HG03095 (cell line): ENCODE measurements around the gene MECP2.
A peak's percentile ranks its signal among the peaks of the same experiment; 100 is the strongest.
"Not testable (repeated sequence)": the region's sequence is repeated elsewhere in the genome, so short reads cannot be mapped to it uniquely, and the experiment has no call there.

Experiments
- ATAC-seq: cut with Tn5 transposase; IDR thresholded peaks from one replicate; pipeline ENCODE4 v1.9.1; 2021; ENCODE audit warnings: moderate library complexity; ENCODE audit not compliant: unreplicated experiment

The MECP2 gene

GRCh38 chrX:153999359-154000037 lies 98.0 kb downstream of the MECP2 start:
- ATAC-seq = no peak

- no peak for ATAC-seq
Observed at GRCh38 chrX:153995504-153995903, 102.0 kb downstream of the MECP2 start.

- not testable (repeated sequence) for ATAC-seq
Observed at GRCh38 chrX:153994398-153994797, 103.1 kb downstream of the MECP2 start.

- ATAC-seq = no peak
Observed at GRCh38 chrX:153993978-153994377, 103.5 kb downstream of the MECP2 start.

- ATAC-seq = no peak
Observed at GRCh38 chrX:153993079-153993478, 104.4 kb downstream of the MECP2 start.

GRCh38 chrX:153992180-153992579 lies 105.3 kb downstream of the MECP2 start:
- ATAC-seq = no peak

- ATAC-seq = no peak
Observed at GRCh38 chrX:153991013-153991580, 106.4 kb downstream of the MECP2 start.

GRCh38 chrX:153989973-153990655 lies 107.4 kb downstream of the MECP2 start:
- no peak for ATAC-seq

GRCh38 chrX:153988493-153988892 lies 109.0 kb downstream of the MECP2 start:
- no peak for ATAC-seq

GRCh38 chrX:153984351-153985178 lies 113.0 kb downstream of the MECP2 start:
- peak; percentile 41 for ATAC-seq

- ATAC-seq = no peak
Observed at GRCh38 chrX:153983321-153983801, 114.2 kb downstream of the MECP2 start.

GRCh38 chrX:153981771-153982533 lies 115.6 kb downstream of the MECP2 start:
- ATAC-seq = no peak

GRCh38 chrX:153981231-153981630 lies 116.3 kb downstream of the MECP2 start:
- ATAC-seq = no peak

- not testable (repeated sequence) for ATAC-seq
Observed at GRCh38 chrX:153980394-153980793, 117.1 kb downstream of the MECP2 start.

GRCh38 chrX:153974726-153975286 lies 122.7 kb downstream of the MECP2 start:
- ATAC-seq = no peak

- no peak for ATAC-seq
Observed at GRCh38 chrX:153974003-153974725, 123.4 kb downstream of the MECP2 start.

- no peak for ATAC-seq
Observed at GRCh38 chrX:153973127-153974002, 124.2 kb downstream of the MECP2 start.

GRCh38 chrX:153972368-153973126 lies 125.0 kb downstream of the MECP2 start, which contains the start of gene TMEM187:
Gene TMEM187, plus strand, starts transcription at chrX:153972754. Its CDS starts 9,309 bp downstream, at chrX:153982063.
- ATAC-seq = peak; percentile 43
